Gastroesophageal sphincter (tissue), 4 donors: ENCODE results near the gene OPCML. TPM values are rescaled to one million over a fixed set of nuclear protein-coding genes. Genes with fewer than 3 reads are reported as not detected.

Experiments used
- ATAC-seq: fragments of 150-250 bp; one replicate; pipeline ENCODE4 v1.9.1; 2016; ENCODE audit warnings: mild to moderate bottlenecking, moderate library complexity
- H3K27ac ChIP-seq, 4 donors: fragments of 200-600 bp; sonication (generic) in 3 of 4; 1 replicate in 3 of 4; 2 replicates in 1 of 4; pipeline ENCODE4 v1.5.1; 2016 to 2019
- H3K27me3 ChIP-seq: fragments of 200-600 bp; sonication (generic); one replicate; pipeline ENCODE4 v1.5.1; 2019
- H3K36me3 ChIP-seq, 2 donors: fragments of 200-600 bp; sonication (generic); one replicate each; pipeline ENCODE4 v1.5.1; 2019; ENCODE audit warnings: control low read depth in 1 of 2
- H3K4me1 ChIP-seq, 3 donors: fragments of 200-600 bp; sonication (generic); 1 replicate in 2 of 3; 2 replicates in 1 of 3; pipeline ENCODE4 v1.5.1; 2016 to 2019; ENCODE audit warnings: control low read depth in 2 of 3
- H3K4me3 ChIP-seq, 2 donors: fragments of 200-600 bp; sonication (generic); one replicate each; pipeline ENCODE4 v1.5.1; 2019; ENCODE audit warnings: mild to moderate bottlenecking in 1 of 2, moderate library complexity in 1 of 2
- H3K9me3 ChIP-seq, 3 donors: fragments of 200-600 bp; sonication (generic); one replicate each; pipeline ENCODE4 v1.5.1; 2017 to 2019; ENCODE audit warnings: control low read depth in 2 of 3
- CTCF ChIP-seq, 4 experiments: fragments of 200-600 bp in 2 of 4; fragments of 450-650 bp in 2 of 4; sonication (generic) in 1 of 4; IDR thresholded peaks; one replicate each; pipeline ENCODE4 v1.5.1; 2017 to 2019; ENCODE audit warnings: antibody characterized with exemption in 4 of 4, mild to moderate bottlenecking in 2 of 4, moderate library complexity in 2 of 4
- EP300 ChIP-seq: sonication (generic); formaldehyde crosslinking; IDR thresholded peaks from one replicate; pipeline ENCODE4 v1.6.1; 2017; ENCODE audit warnings: antibody characterized with exemption, mild to moderate bottlenecking
- POLR2A ChIP-seq, 2 donors: fragments of 450-650 bp; IDR thresholded peaks; one replicate each; pipeline ENCODE4 v1.6.1; 2017; ENCODE audit warnings: antibody characterized with exemption in 2 of 2, mild to moderate bottlenecking in 2 of 2, moderate library complexity in 1 of 2
- POLR2AphosphoS5 ChIP-seq: sonication (generic); formaldehyde crosslinking; IDR thresholded peaks from one replicate; pipeline ENCODE4 v1.6.1; 2017; ENCODE audit warnings: antibody characterized with exemption
- WGBS, 2 donors: methylation state at CpG; one replicate each; pipeline ENCODE4 v1.1.5; 2018; ENCODE audit warnings: low coverage in 1 of 2; 5-methylcytosine and 5-hydroxymethylcytosine counted together
- total RNA-seq, 4 donors: library from RNA; depleted of rRNA; stranded (reverse); fragments of >200 nt; gene quantifications; one replicate each; pipeline ENCODE4 v1.1.0, GENCODE V29; 2016

The OPCML gene
- total RNA-seq, 4 donors from 2014 or later = 0.13 to 0.93 (median 0.33) TPM

DNA sequence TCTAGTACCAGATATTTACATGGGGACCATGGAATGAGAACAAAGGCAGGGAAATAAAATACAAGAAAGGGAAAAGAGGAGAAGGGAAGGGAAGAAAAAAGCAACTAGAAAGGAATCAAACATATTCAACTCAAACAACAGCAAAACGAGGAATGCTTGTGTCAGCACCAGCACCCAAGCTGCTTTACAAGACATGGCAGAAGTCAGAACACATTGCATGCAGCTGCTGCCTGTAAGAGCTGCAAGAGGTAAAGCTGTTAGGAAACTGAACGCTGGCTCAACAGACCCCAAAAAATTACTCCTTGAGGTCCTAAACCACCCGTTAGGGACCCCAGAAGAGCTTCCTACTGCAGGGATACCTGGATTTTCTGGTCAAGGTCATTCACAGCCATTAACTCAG, 296.9 kb downstream of the OPCML start:
- Histone ChIP-seq H3K4me1 (no peaks in the 10 kb centered on the region), H3K9me3 (no peaks in the 10 kb centered on the region), H3K27me3 (peaks cover 20% of the 10 kb centered on the region), H3K36me3 (no peaks in the 10 kb centered on the region), H3K4me3 (no peak overlapping the region), H3K27ac (no peak overlapping the region)
- TF ChIP-seq POLR2AphosphoS5 (no peak), POLR2A (IDR thresholded peaks at IDR 0.05) (no peak), CTCF (IDR thresholded peaks at IDR 0.05) (no peak), EP300 (no peak)
- WGBS, 2 donors = 57 to 60% methylated on average over 1 to 2 of the region's 3 CpGs
- no peak for ATAC-seq

GRCh38 chr11:133234883-133235282, 297.4 kb downstream of the OPCML start:
- Histone ChIP-seq H3K36me3 (no peaks in the 10 kb centered on the region), H3K4me1 (no peaks in the 10 kb centered on the region), H3K27me3 (peaks cover 21% of the 10 kb centered on the region), H3K4me3 (no peak overlapping the region), H3K9me3 (no peaks in the 10 kb centered on the region), H3K27ac (no peak overlapping the region)
- no peak for ATAC-seq
- 36 to 61% methylated on average over 7 to 8 of the region's 9 CpGs for WGBS, 2 donors
- no peak for TF ChIP-seq POLR2AphosphoS5
- no peak for TF ChIP-seq CTCF (IDR thresholded peaks at IDR 0.05)
- no peak for TF ChIP-seq EP300
- TF ChIP-seq POLR2A (IDR thresholded peaks at IDR 0.05) = no peak

GRCh38 chr11:133232665-133233064, 299.6 kb downstream of the OPCML start:
- Histone ChIP-seq H3K36me3 (no peaks in the 10 kb centered on the region), H3K4me3 (no peak overlapping the region), H3K9me3 (no peaks in the 10 kb centered on the region), H3K27ac (no peak overlapping the region), H3K27me3 (peaks cover 21% of the 10 kb centered on the region), H3K4me1 (peaks cover 0 to 10% (median 0%) of the 10 kb centered on the region in 3 donors)
- 50 to 89% methylated on average over 1 to 2 of the region's 2 CpGs for WGBS, 2 donors
- ATAC-seq = no peak
- no peak for TF ChIP-seq POLR2AphosphoS5
- no peak for TF ChIP-seq CTCF (IDR thresholded peaks at IDR 0.05)
- TF ChIP-seq POLR2A (IDR thresholded peaks at IDR 0.05) = no peak
- no peak for TF ChIP-seq EP300

DNA sequence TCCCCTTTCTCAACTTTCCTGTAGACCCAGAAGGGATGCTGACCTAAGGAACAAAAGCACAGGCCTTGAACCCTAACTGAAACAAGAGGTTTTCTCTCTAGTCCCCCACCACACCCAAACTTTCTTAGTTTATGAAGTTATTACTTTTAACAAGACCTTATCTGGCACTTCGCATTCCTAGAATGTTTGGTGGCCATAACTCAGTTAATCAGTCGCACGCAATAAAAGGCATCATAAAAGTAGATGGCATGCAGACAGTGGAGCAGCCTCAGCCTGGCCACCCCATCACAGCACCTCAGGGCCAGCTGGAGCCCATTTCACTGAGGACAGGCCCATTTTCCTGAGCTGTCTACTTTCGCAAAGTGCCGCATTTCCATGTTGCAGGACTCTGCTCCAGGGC, 301.9 kb downstream of the OPCML start:
- ATAC-seq = no peak
- 94 to 100% methylated on average over 5 of the region's 5 CpGs for WGBS, 2 donors
- H3K9me3 ChIP-seq = no peaks in the 10 kb centered on the region
- no peak overlapping the region for H3K27ac ChIP-seq
- no peaks in the 10 kb centered on the region for H3K36me3 ChIP-seq
- no peak for TF ChIP-seq CTCF (IDR thresholded peaks at IDR 0.05)
- no peak for TF ChIP-seq POLR2A (IDR thresholded peaks at IDR 0.05)
- no peak for TF ChIP-seq POLR2AphosphoS5
- no peak for TF ChIP-seq EP300
- H3K4me3 ChIP-seq = no peak overlapping the region
- peaks cover 0 to 10% (median 0%) of the 10 kb centered on the region in 3 donors for H3K4me1 ChIP-seq
- peaks cover 14% of the 10 kb centered on the region for H3K27me3 ChIP-seq

DNA sequence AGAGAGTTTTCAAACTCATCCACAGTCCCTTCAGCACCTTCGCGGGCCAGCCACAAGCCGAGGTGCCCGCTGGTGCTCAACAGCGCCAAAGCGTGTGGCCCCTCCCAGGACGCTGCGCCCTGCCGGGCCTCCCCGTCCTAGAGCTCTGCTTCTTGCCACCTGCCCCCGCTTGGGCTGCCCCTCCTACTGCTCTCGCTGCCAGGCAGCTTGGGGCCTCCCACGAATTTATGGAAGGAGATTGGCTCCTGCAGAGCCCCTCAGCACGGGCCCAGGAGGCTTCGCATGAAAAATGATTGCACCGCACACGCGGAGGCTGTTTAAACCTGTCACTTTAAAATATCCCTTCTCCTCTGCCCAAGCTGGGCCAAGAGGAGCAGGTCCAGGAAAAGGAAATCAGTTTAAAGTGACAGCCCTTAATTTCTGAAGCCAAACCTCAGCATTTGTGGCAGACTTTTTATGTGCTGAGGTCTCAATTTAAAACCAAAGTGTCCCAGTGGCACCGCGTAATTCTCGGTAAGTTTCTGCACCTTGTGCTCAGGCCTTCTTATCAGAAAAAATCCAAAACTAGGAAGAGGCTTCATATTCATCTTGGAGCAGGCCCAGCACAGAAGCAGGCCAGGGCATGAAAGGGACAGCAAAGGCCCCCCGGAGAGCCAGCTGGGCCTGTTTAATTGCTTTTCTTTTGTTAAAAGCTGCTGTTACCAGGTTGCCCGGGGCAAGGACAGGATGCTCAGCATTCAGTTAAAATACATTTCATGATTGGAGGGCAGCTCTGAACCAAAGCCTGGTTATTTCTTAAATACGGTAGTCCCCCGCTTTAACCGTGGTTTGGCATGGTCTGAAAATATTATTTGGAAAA, 303.6 kb downstream of the OPCML start:
- H3K4me3 ChIP-seq = peak overlapping the region in 1 of 2 donors; percentile 18
- peaks cover 0 to 10% (median 0%) of the 10 kb centered on the region in 3 donors for H3K4me1 ChIP-seq
- H3K27me3 ChIP-seq = peaks cover 12% of the 10 kb centered on the region
- H3K9me3 ChIP-seq = no peaks in the 10 kb centered on the region
- ATAC-seq = peak; percentile 22
- H3K36me3 ChIP-seq = no peaks in the 10 kb centered on the region
- WGBS, 2 donors = 19 to 25% methylated on average over 12 to 14 of the region's 26 CpGs
- TF ChIP-seq POLR2AphosphoS5 (peak; percentile 9), CTCF (IDR thresholded peaks at IDR 0.05) (no peak)
- no peak overlapping the region for H3K27ac ChIP-seq
